KG1 (cell line): ENCODE results near the gene C17orf75.
A peak's percentile ranks its signal among the peaks of the same experiment; 100 is the strongest.
"Not testable (repeated sequence)": the region's sequence is repeated elsewhere in the genome, so short reads cannot be mapped to it uniquely, and the experiment has no call there.

Experiments used
- DNase-seq: peaks from one replicate; lab custom pipeline; 2025; lab: John Stamatoyannopoulos, UW

The C17orf75 gene

GRCh38 chr17:32341857-32342602, at the start of gene C17orf75:
Gene C17orf75, minus strand, starts transcription at chr17:32342173. Its CDS starts 34 bp downstream, at chr17:32342139.
- DNase-seq: peak; percentile 51

- DNase-seq: no peak
Measured at GRCh38 chr17:32388613-32389459, 46.9 kb upstream of the C17orf75 start.

GRCh38 chr17:32388128-32388527, 46.2 kb upstream of the C17orf75 start:
- not testable (repeated sequence) for DNase-seq

GRCh38 chr17:32386844-32387243, 44.9 kb upstream of the C17orf75 start:
- no peak for DNase-seq

- no peak for DNase-seq
Measured at GRCh38 chr17:32385971-32386370, 44.0 kb upstream of the C17orf75 start.

- DNase-seq: no peak
Measured at GRCh38 chr17:32385121-32385520, 43.1 kb upstream of the C17orf75 start.

GRCh38 chr17:32383926-32384434, 42.0 kb upstream of the C17orf75 start:
- no peak for DNase-seq

GRCh38 chr17:32382526-32383223, 40.7 kb upstream of the C17orf75 start:
- no peak for DNase-seq

- DNase-seq: no peak
Measured at GRCh38 chr17:32370426-32370825, 28.5 kb upstream of the C17orf75 start.

- no peak for DNase-seq
Measured at GRCh38 chr17:32361270-32361669, 19.3 kb upstream of the C17orf75 start.

- DNase-seq: no peak
Measured at GRCh38 chr17:32357615-32358014, 15.6 kb upstream of the C17orf75 start.

- DNase-seq: no peak
Measured at GRCh38 chr17:32356750-32357149, 14.8 kb upstream of the C17orf75 start.

GRCh38 chr17:32356378-32356743, 14.4 kb upstream of the C17orf75 start:
- no peak for DNase-seq

- DNase-seq: no peak
Measured at GRCh38 chr17:32355649-32356377, 13.8 kb upstream of the C17orf75 start.

GRCh38 chr17:32352734-32353133, 10.8 kb upstream of the C17orf75 start:
- not testable (repeated sequence) for DNase-seq

GRCh38 chr17:32350666-32351418, 8.9 kb upstream of the C17orf75 start:
- DNase-seq: no peak

- peak; percentile 95 for DNase-seq
Measured at GRCh38 chr17:32349854-32350665, 8.1 kb upstream of the C17orf75 start, which contains the start of gene ZNF207. Gene ZNF207, plus strand, starts transcription at chr17:32350157. Its CDS starts 129 bp downstream, at chr17:32350286.

GRCh38 chr17:32349503-32349853, 7.5 kb upstream of the C17orf75 start:
- DNase-seq: no peak

GRCh38 chr17:32348483-32348800, 6.5 kb upstream of the C17orf75 start:
- no peak for DNase-seq

GRCh38 chr17:32345951-32346600, 4.1 kb upstream of the C17orf75 start:
- DNase-seq: no peak
